T-helper 1 cell treated with Interleukin-12 subunit alpha and Interleukin-12 subunit beta and Interleukin-4 antibody, amounts not matched to agents 30 ng/mL and 1 ng/mL, for 36 hours (primary cell): Measurements from ENCODE around the gene NIF3L1. TPM values are rescaled to one million over a fixed set of nuclear protein-coding genes. Genes with fewer than 3 reads are reported as not detected.

ENCODE experiments used
- intact Hi-C: fragments of 100-400 bp; cut with micrococcal nuclease; formaldehyde crosslinking; loops from one replicate; pipeline ENCODE4 v1.15.1; 2024
- total RNA-seq: library from RNA; stranded (reverse); gene quantifications from 2 replicates; pipeline ENCODE4 v1.2.3, GENCODE V29; 2022

NIF3L1 gene
- total RNA-seq, 1 donor from 2014 or later: 27.8 TPM

- intact Hi-C loops: no loop called here
Observed at GRCh38 chr2:200869014-200869413, 20.2 kb upstream of the NIF3L1 start.

DNA sequence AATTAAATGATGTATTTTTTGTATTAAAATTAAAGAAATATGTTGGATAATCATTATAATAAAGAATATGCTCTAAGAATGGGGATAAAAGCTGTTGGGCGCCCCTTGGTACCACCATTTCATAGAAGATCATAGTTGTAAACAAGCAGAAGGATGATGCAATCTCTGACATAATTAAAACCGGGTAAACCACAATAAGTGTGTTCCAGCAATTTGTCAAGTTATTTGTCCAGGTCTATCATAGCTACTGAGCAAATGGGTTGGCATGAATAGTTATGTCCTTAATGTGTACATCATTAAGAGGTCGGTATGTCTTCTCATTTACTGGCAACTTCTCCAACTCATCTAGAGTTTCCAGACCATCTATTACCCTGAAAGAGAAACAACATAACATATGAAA, 18.0 kb upstream of the NIF3L1 start:
- intact Hi-C loops: no loop called here

GRCh38 chr2:200873560-200873959, 15.6 kb upstream of the NIF3L1 start:
- intact Hi-C loops: no loop called here

- intact Hi-C loops: no loop called here
Observed at GRCh38 chr2:200877443-200877842, 11.7 kb upstream of the NIF3L1 start.

GRCh38 chr2:200878289-200878880, 10.8 kb upstream of the NIF3L1 start:
- intact Hi-C loops: loop anchor here (1.0 kb wide), 1 partner anchor 10 kb away; no protein-coding TSS in a partner anchor

- intact Hi-C loops: loop anchor here (2.0 kb wide), 1 partner anchor 507 kb away; no protein-coding TSS in a partner anchor
Observed at GRCh38 chr2:200881715-200882249, 7.4 kb upstream of the NIF3L1 start.

- intact Hi-C loops: no loop called here
Observed at GRCh38 chr2:200899482-200899881, 10.3 kb downstream of the NIF3L1 start.

GRCh38 chr2:200901459-200902072, 12.4 kb downstream of the NIF3L1 start:
- intact Hi-C loops: loop anchor here (1.0 to 5.0 kb wide), 13 partner anchors 12 to 1366 kb away; partner anchors contain the start of genes CASP10, NIF3L1, NOP58 and ORC2

DNA sequence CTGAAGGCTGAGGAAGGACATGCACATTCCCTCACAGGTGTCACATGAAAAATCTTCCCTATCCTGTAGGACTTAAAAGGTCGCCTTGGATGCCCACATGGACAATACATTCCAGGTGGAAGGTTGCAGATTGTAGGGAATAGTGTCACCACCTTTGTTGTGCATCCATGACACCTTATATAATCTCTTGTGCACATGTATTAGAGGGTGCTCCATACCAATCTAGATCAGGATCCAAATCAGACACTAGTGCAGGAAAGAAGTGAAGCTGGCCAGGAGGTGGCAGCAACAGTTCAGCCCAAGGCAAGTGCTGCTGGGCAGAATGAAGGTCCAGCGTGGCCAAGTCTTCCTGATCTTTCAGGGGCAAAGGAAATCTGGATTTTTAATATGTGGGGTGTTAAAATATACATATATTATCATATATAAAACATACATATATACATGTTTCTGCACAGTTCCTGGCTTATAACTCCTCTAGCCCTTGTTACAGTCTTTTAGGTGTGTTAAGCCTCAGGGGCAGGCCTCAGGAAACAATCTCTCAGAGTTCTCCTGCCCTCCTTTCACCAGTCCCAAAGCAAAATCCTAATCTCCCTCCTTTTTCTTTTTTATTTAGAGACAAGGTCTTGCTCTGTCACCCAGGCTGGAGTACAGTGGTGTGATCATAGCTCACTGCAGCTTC, 16.6 kb downstream of the NIF3L1 start:
- intact Hi-C loops: loop anchor here (1.0 kb wide), 4 partner anchors 166 to 327 kb away; partner anchors contain the start of gene HYCC2

GRCh38 chr2:200909958-200910357, 20.8 kb downstream of the NIF3L1 start:
- intact Hi-C loops: no loop called here

DNA sequence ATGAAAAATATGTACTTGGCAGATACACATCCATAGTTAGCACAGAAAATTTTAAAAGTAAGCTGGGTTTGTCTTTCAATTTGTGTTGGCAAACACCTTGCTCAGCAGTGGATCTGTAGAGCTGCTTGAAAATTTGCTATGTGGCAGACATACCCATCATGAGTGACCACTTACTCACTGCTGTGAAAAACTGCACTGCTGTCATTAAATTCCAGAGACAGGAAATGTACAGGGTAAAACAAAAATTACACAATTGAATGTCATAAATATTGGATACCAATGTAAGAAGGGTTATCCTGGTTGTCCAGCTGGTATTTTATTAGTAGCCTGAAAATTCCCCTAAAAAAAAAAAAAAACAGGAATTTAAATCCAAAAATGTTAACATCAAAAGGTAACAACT, 24.5 kb downstream of the NIF3L1 start:
- intact Hi-C loops: no loop called here

DNA sequence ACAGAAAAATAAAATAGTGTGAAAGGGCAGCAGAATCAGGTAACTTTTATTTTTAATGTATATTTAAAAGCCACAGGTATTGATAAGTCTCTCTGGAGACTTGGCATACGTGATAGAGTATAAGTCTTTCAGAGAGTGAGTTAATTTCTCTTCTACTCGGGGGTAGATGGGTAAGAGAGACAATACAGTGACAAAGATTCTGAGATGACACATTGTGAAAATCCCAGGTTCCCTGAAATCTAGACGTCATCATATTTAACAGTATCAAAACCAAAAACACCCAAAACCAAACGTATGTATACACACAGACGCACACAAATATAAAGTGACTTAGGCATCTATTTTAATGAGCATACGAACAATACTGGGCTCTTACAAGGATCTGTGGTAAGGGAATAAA, 33.3 kb downstream of the NIF3L1 start:
- intact Hi-C loops: no loop called here

GRCh38 chr2:200929334-200930249, 40.4 kb downstream of the NIF3L1 start:
- intact Hi-C loops: no loop called here

DNA sequence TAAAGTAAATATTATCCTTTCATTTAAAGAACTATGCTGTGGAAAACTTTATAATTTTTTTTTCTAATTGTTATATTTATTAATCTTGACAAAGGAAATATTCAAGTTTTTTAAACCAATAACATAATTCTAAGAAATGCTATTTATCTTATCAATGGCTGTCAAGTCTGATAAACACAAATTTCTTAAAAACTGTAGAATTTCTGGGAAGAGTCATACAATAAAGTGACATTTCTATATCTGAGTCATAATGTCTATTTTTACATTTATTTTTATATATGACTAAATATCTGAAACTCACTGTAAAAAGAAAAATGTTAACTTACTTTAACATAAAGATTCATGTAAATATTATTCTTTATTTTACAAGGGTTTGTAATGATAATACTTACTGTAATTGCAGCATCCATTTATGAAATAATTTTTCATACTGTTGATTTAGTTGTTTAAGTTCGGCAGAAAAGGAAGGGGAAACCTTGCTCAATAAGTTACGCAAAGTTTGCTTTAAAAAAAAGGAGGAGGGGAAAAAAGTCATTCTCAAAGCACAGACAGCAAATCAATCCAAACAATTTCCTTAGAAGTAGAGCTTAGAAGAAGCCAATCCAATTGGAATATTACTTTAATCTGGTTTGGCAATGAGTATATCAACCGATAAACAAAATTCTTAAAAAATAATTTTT, 41.9 kb downstream of the NIF3L1 start:
- intact Hi-C loops: no loop called here

GRCh38 chr2:200939832-200940231, 50.7 kb downstream of the NIF3L1 start:
- intact Hi-C loops: no loop called here

- intact Hi-C loops: no loop called here
Observed at GRCh38 chr2:200943527-200944105, 54.4 kb downstream of the NIF3L1 start.

GRCh38 chr2:200944467-200945394, 55.6 kb downstream of the NIF3L1 start:
- intact Hi-C loops: no loop called here

- intact Hi-C loops: no loop called here
Observed at GRCh38 chr2:200945395-200945729, 56.2 kb downstream of the NIF3L1 start.

GRCh38 chr2:200950378-200950777, 61.2 kb downstream of the NIF3L1 start:
- intact Hi-C loops: no loop called here
